GM06990 (cell line): ENCODE measurements around the gene RIMS4.

Experiments
- DNase-seq: peaks from one replicate; pipeline ENCODE4 v3.0.0-alpha.2; 2011; ENCODE audit not compliant: insufficient read length; ENCODE audit errors: extremely low read depth
- H3K27me3 ChIP-seq: replicated peaks from 2 replicates; pipeline ENCODE4 v1.6.0; 2011; ENCODE audit warnings: low read length; ENCODE audit not compliant: control insufficient read depth, insufficient read depth
- H3K36me3 ChIP-seq: 2 replicates; pipeline ENCODE4 v1.5.1; 2011; ENCODE audit warnings: low read length; ENCODE audit not compliant: control insufficient read depth, insufficient read depth
- H3K4me3 ChIP-seq: replicated peaks from 2 replicates; pipeline ENCODE4 v1.5.1; 2011; ENCODE audit warnings: low read depth, mild to moderate bottlenecking, control low read depth, low read length
- TF ChIP-seq, protein P1 (sequence below): IDR thresholded peaks from 2 replicates; pipeline ENCODE4 v1.5.1; 2011; ENCODE audit warnings: low read length, control low read depth, mild to moderate bottlenecking, inconsistent platforms; ENCODE audit not compliant: insufficient read depth, poor library complexity, severe bottlenecking

Gene RIMS4

DNA sequence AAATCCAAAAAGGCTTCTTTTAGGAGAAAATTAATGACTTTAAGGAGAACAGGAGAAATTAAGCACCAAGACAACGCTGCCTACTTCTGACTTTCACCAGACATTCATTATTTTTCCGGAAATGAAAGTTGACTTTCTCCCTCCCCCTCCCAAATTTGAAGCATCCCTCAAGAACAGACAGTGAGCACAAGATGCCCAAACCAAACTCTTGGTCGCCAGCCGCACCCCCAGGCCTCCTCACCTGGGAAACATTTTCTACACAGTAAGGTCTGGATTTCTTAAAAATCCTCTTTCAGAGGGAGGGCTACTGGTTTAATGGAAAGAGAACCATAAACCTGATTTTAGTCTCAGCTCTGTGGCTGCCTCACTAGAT lies 2.7 kb downstream of the RIMS4 start:
- Histone ChIP-seq H3K27me3 (peaks cover 3% of the 10 kb centered on the region), H3K4me3 (no peak overlapping the region), H3K36me3 (no peaks in the 10 kb centered on the region)
- DNase-seq, result no peak
- TF ChIP-seq, protein P1, sequence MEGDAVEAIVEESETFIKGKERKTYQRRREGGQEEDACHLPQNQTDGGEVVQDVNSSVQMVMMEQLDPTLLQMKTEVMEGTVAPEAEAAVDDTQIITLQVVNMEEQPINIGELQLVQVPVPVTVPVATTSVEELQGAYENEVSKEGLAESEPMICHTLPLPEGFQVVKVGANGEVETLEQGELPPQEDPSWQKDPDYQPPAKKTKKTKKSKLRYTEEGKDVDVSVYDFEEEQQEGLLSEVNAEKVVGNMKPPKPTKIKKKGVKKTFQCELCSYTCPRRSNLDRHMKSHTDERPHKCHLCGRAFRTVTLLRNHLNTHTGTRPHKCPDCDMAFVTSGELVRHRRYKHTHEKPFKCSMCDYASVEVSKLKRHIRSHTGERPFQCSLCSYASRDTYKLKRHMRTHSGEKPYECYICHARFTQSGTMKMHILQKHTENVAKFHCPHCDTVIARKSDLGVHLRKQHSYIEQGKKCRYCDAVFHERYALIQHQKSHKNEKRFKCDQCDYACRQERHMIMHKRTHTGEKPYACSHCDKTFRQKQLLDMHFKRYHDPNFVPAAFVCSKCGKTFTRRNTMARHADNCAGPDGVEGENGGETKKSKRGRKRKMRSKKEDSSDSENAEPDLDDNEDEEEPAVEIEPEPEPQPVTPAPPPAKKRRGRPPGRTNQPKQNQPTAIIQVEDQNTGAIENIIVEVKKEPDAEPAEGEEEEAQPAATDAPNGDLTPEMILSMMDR, result no peak

DNA sequence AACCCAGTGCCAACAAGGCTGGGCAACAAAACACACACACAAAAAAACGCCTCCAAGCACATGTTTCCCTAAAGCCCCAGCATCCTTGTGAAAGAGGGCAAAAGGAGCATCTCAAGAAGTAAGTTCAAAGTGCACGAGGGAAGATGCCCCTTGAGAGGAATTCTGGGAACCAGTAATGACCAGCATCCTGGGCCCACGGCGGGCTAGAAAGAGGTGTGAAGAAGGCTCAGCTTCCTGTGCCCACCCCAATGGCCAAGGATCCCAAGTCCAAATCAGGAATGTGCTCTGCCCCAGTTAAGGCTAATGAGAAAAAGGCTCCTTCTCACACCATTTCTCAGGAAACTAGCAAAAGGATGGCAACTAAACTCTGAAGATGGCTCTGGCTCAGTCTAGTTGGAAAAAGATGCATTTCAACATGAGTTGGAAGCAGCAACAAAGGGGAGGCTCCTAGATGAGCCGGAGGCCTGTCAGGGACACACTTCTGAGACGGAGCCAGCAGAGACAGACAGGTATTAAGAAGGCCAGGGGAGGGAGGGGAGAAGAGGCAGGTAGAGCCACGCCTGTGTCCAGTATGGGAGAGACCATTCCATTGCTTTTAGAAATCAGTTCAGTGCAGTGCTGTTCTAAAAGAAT lies 3.2 kb downstream of the RIMS4 start:
- Histone ChIP-seq H3K27me3 (peaks cover 3% of the 10 kb centered on the region), H3K4me3 (no peak overlapping the region), H3K36me3 (no peaks in the 10 kb centered on the region)
- TF ChIP-seq, protein P1, result no peak
- DNase-seq, result no peak

DNA sequence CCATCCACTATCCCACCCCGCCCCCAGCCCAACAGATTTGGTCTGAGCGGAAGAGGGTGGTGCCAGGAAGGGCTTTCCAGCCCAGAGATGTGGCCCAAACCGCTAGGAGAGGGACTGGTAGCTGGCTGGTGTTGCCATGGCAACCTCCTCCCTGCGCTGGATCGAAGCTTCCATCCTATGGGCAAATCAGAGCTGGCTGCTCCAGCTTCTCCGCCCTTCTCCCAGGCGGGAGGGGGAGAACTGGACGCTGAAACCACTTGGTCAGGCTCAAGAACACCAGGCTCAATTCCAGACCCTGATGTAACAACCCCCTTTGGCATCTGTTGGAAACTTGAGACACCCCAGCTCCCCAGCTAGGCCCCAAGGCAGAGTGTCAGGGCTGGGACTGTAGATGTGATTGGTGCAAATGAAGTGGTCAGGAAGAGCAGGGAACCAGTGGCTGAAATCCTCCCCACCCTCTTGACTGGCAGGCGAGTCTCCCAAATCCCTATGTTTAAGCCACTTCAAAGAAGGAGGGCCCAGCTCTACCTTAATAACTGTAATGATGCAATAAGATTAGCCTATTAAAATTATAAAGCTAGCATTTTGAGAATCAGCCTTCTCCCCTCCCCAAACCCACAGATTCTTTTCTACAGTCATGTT lies 4.2 kb downstream of the RIMS4 start:
- no peak for DNase-seq
- Histone ChIP-seq H3K4me3 (no peak overlapping the region), H3K36me3 (no peaks in the 10 kb centered on the region), H3K27me3 (peaks cover 3% of the 10 kb centered on the region)
- TF ChIP-seq, protein P1, result no peak

DNA sequence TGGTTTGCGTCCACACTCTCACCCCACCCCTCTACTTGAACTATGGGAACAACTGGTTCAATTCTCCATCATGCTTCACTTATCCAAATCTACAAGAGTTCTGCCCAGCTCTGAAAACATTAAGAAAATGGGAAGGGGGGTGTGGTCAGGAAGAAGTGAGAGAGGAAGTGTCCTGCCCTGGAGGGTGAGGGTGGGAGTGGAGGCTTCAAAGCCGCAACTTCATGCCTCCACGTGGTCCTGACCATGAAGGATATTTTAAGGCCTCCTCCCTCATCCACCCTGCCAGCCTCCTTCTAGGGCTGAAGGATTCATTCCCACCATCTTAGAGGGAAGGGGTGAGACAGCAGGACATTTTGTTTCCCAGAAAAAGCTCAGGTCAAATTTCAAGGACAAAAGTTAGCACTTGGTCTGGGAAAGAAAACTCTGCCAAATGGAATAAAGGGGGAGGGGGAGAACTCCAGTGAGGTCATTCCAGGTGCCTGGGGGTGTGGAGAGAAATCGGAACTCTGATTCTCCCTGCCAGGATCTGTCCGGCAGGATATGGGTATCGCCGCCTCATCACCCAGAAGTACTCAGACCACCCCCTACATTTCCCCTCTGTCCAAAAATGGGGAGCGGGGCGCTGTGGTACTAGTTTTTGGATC lies 4.9 kb downstream of the RIMS4 start:
- no peak overlapping the region for H3K4me3 ChIP-seq
- DNase-seq, result no peak
- H3K36me3 ChIP-seq, result no peaks in the 10 kb centered on the region
- TF ChIP-seq, protein P1, result no peak
- peaks cover 3% of the 10 kb centered on the region for H3K27me3 ChIP-seq

DNA sequence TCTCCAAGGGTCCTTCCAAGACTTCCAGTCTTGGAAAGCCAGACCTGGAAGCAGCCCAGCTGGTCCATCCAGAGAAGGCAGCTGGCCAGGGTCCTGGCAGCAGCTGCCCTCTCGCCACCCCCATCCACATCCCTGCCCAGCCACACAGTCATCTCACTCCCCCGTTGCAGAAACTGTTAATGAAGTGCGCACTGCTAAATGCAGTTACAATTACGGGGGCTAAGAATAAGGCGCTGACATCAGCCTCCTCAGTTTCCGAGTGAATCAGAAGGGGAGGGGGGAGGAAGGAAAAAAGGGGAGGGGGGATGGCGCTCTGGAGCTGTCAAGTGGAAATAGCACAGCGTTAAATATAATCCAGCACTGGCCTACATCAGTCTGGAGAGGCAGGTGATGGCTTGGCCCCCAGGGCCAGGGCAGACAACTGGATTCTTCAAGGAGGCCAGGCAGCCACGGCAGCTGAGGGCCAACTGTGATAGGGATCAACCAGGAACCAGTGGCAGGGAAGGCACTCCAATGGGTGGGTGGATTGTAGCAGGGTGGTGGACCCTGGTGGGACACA lies 6.9 kb downstream of the RIMS4 start:
- Histone ChIP-seq H3K36me3 (no peaks in the 10 kb centered on the region), H3K27me3 (no peaks in the 10 kb centered on the region; the same call in none of the 2 replicates), H3K4me3 (no peak overlapping the region)
- DNase-seq, result no peak
- TF ChIP-seq, protein P1, result no peak
